HFFc6 (cell line): ENCODE measurements around the gene FTCDNL1. TPM values are rescaled to one million over a fixed set of nuclear protein-coding genes. Genes with fewer than 3 reads are reported as not detected.

Experiments
- DNase-seq: peaks from one replicate; pipeline ENCODE4 v3.0.0-alpha.2; 2018
- H3K27ac Mint-ChIP-seq: 2 replicates; pipeline ENCODE4 v1.8.0; 2020; ENCODE audit warnings: mild to moderate bottlenecking, mixed read lengths
- H3K27me3 Mint-ChIP-seq: 2 replicates; pipeline ENCODE4 v1.8.0; 2021; ENCODE audit warnings: mild to moderate bottlenecking, moderate library complexity, mixed read lengths; ENCODE audit not compliant: insufficient read depth
- H3K36me3 Mint-ChIP-seq: 2 replicates; pipeline ENCODE4 v1.8.0; 2021; ENCODE audit warnings: low read depth, mixed read lengths
- H3K4me1 Mint-ChIP-seq: 2 replicates; pipeline ENCODE4 v1.8.0; 2020; ENCODE audit warnings: low read depth, mixed read lengths
- H3K4me3 Mint-ChIP-seq: 2 replicates; pipeline ENCODE4 v1.8.0; 2020; ENCODE audit warnings: mild to moderate bottlenecking, moderate library complexity, mixed read lengths
- H3K9me3 Mint-ChIP-seq: 2 replicates; pipeline ENCODE4 v1.8.0; 2020; ENCODE audit warnings: mild to moderate bottlenecking, mixed read lengths
- total RNA-seq, 6 experiments: library from RNA; stranded (reverse); fragmentation: NEBNext Ultra II Directional; extraction: Animal tissue kit (Norgen Biotek cat#: 25700); gene quantifications; 2 replicates in 1 of 6; 3 replicates in 5 of 6; pipeline ENCODE4 v1.2.3, GENCODE V29; 2021
- TF ChIP-seq, protein P1 (sequence below): fragments of 200-600 bp; sonication (generic); IDR thresholded peaks from 2 replicates; pipeline ENCODE4 v1.5.0; 2021; ENCODE audit warnings: antibody characterized with exemption, mild to moderate bottlenecking

FTCDNL1 gene
- total RNA-seq, 6 experiments from 2014 or later: 0.43 to 0.80 (median 0.64) TPM

DNA sequence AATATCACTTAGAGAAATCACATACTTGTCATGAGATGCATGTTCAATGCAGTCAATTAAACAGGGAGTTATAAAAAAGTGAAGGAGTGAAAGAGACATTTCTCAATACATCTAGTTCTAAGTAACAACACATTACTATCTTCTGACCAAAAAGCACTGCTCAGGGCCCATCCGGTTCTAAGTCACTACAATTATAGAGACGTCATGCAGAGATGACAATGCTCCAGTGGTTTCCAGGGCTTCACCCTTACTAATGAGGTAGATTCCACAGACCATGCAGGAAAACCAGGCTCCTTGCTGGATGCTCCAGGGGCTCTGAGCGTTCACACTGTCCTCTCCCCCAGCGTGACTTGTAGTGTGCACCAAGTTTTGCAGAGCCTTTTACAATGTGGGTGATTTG lies 88.0 kb downstream of the FTCDNL1 start:
- H3K27me3 Mint-ChIP-seq: no peaks in the 10 kb centered on the region
- H3K36me3 Mint-ChIP-seq: no peaks in the 10 kb centered on the region
- DNase-seq: no peak
- TF ChIP-seq, protein P1, sequence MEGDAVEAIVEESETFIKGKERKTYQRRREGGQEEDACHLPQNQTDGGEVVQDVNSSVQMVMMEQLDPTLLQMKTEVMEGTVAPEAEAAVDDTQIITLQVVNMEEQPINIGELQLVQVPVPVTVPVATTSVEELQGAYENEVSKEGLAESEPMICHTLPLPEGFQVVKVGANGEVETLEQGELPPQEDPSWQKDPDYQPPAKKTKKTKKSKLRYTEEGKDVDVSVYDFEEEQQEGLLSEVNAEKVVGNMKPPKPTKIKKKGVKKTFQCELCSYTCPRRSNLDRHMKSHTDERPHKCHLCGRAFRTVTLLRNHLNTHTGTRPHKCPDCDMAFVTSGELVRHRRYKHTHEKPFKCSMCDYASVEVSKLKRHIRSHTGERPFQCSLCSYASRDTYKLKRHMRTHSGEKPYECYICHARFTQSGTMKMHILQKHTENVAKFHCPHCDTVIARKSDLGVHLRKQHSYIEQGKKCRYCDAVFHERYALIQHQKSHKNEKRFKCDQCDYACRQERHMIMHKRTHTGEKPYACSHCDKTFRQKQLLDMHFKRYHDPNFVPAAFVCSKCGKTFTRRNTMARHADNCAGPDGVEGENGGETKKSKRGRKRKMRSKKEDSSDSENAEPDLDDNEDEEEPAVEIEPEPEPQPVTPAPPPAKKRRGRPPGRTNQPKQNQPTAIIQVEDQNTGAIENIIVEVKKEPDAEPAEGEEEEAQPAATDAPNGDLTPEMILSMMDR: no peak
- H3K9me3 Mint-ChIP-seq: no peaks in the 10 kb centered on the region
- no peaks in the 10 kb centered on the region for H3K4me1 Mint-ChIP-seq
- H3K4me3 Mint-ChIP-seq: no peak overlapping the region
- no peak overlapping the region for H3K27ac Mint-ChIP-seq

DNA sequence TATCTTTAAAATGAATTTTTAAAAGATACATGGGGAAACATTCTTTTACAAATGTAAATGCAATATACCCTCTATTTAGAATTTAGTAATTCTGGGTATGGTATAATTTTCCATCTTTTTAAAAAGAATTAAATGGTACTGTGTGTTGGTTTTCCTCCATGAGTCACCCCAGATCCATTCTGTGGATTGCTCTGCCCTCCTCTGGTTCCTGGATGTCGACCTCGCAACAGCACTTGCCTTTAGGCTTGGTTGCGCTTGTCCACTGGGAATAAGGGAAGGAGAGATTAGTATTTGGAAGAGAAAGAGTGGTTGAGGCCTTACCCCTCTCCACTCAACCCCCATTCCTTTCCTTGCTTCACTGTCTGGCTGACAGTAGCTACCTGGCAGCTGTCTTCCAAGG lies 90.4 kb downstream of the FTCDNL1 start:
- TF ChIP-seq, protein P1: no peak
- no peaks in the 10 kb centered on the region for H3K9me3 Mint-ChIP-seq
- no peaks in the 10 kb centered on the region for H3K36me3 Mint-ChIP-seq
- H3K4me3 Mint-ChIP-seq: no peak overlapping the region
- DNase-seq: no peak
- no peaks in the 10 kb centered on the region for H3K4me1 Mint-ChIP-seq
- H3K27me3 Mint-ChIP-seq: no peaks in the 10 kb centered on the region
- H3K27ac Mint-ChIP-seq: no peak overlapping the region

DNA sequence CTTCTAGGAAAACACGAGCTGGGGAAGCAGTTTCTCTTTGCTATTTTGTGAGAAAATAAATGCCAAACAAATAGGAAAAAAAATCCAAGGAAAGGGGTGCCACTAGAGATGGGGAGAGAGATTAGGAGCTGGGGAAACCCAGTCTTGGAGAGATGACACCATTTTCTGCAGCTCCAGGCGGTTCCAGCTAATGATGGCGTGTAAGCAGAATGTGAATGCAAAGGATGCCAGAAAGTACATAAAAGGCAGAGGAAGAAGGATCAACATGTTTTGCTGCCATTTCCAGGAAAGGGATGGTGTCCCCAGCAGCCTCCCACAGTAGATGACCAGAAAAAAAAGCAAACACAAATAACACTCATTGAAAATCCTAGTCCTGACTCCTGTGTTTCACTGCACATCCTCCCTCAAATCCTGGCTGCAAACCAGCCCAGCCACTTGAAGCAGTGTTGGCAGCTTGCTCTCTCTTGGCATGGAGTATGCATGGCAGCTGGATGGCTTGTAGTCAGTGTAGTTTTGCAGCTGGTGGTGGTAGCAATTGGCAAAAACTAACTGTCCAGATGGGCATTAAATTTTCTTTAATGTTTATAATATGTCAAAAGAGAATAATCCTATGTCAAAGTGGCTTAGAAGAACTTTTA lies 93.6 kb downstream of the FTCDNL1 start:
- DNase-seq: no peak
- Mint-ChIP-seq H3K36me3 (no peaks in the 10 kb centered on the region), H3K27me3 (no peaks in the 10 kb centered on the region), H3K9me3 (no peaks in the 10 kb centered on the region), H3K4me1 (no peaks in the 10 kb centered on the region), H3K27ac (no peak overlapping the region), H3K4me3 (no peak overlapping the region)
- TF ChIP-seq, protein P1: no peak

DNA sequence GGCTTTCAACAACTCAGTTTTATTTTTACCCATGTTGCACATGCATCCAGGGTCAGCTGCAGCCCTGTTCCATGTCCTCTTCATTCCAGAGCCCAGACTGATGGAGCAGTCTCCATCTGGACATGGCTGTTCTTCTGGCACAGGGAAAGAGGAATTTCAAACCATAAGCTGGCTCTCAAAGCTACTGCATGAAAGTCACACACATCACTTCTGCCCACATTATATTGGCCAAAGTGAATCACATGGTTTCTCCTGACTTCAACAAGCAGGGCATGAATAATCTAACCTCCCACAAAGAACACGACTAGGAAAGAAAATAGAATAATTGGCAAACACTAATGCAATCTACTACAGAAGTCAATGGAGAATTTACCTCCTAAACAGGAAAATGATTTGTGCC lies 94.2 kb downstream of the FTCDNL1 start:
- Mint-ChIP-seq H3K4me3 (no peak overlapping the region), H3K27ac (no peak overlapping the region), H3K27me3 (no peaks in the 10 kb centered on the region), H3K9me3 (no peaks in the 10 kb centered on the region), H3K36me3 (no peaks in the 10 kb centered on the region), H3K4me1 (no peaks in the 10 kb centered on the region)
- DNase-seq: no peak
- TF ChIP-seq, protein P1: no peak

DNA sequence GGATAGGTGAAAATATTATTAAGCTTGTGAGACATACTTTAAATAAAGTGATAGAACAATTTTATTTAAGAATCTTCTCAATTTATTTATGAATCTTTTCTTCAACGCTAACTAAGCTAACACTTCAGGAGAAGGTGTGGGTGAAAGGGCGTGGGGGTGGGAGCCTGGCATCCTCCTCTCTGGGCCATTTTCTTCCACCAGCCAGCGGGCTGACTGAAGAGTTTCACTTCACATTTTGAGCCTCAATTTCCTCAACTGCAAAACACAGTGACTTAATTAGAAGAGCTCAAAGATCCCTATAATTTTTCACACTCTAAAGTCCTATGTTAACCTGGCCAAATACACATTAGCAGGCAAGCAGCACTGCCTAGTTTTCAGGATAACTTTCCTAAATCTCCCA lies 94.8 kb downstream of the FTCDNL1 start:
- TF ChIP-seq, protein P1: no peak
- H3K27me3 Mint-ChIP-seq: no peaks in the 10 kb centered on the region
- H3K9me3 Mint-ChIP-seq: no peaks in the 10 kb centered on the region
- DNase-seq: no peak
- H3K27ac Mint-ChIP-seq: no peak overlapping the region
- no peaks in the 10 kb centered on the region for H3K4me1 Mint-ChIP-seq
- no peaks in the 10 kb centered on the region for H3K36me3 Mint-ChIP-seq
- no peak overlapping the region for H3K4me3 Mint-ChIP-seq

DNA sequence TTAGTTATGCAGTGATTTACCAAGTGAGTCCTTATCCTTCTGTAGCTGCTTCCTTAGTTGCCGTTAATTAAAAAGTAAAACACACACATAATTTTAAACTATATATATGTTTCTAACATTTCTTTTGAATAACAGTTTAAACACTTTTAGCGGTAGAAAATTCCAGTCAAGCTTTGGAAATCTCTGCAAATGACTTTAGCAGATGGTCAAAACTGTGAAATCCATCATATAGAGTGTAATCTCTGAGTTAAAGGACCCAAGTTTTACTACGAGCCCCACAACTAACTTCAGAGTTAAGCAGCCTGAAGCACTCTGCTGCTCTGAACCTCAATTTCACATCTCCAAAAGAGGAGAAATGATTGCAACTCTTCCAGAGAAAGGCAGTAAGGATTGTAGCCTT lies 96.2 kb downstream of the FTCDNL1 start:
- Mint-ChIP-seq H3K36me3 (no peaks in the 10 kb centered on the region), H3K27me3 (no peaks in the 10 kb centered on the region), H3K27ac (no peak overlapping the region), H3K4me1 (no peaks in the 10 kb centered on the region), H3K4me3 (no peak overlapping the region), H3K9me3 (no peaks in the 10 kb centered on the region)
- no peak for DNase-seq
- TF ChIP-seq, protein P1: no peak
